ENCODE measurements around the gene PRPF8.

GRCh38 chr17:1630662-1631061, 54.0 kb downstream of the PRPF8 start:
- TF ChIP-seq CTCF (IDR thresholded peaks at IDR 0.05) (no peak), POLR2A (IDR thresholded peaks at IDR 0.05) (no peak), POLR2AphosphoS5 (IDR thresholded peaks at IDR 0.05) (no peak), EP300 (IDR thresholded peaks at IDR 0.05) (no peak)
